Measurements from ENCODE around the gene PPP1R18. TPM values are rescaled to one million over a fixed set of nuclear protein-coding genes. Genes with fewer than 3 reads are reported as not detected.

The PPP1R18 gene
- total RNA-seq, 1 experiment from 2014 or later: 49.9 TPM

- POLR2A ChIA-PET (ENCODE audit: unreplicated experiment): interaction anchor here (0.6 to 0.7 kb wide), 2 partner anchors 52 to 53 kb away, joined by 5 to 16 read pairs; partner anchors contain the start of gene FLOT1
- Histone ChIP-seq H3K4me2 (ENCODE audit: low read length) (peak overlapping the region; percentile 90), H2AFZ (ENCODE audit: low read length) (no peak overlapping the region)
These were observed 3.5 kb upstream of the PPP1R18 start for GRCh38 chr6:30689985-30690384.

DNA sequence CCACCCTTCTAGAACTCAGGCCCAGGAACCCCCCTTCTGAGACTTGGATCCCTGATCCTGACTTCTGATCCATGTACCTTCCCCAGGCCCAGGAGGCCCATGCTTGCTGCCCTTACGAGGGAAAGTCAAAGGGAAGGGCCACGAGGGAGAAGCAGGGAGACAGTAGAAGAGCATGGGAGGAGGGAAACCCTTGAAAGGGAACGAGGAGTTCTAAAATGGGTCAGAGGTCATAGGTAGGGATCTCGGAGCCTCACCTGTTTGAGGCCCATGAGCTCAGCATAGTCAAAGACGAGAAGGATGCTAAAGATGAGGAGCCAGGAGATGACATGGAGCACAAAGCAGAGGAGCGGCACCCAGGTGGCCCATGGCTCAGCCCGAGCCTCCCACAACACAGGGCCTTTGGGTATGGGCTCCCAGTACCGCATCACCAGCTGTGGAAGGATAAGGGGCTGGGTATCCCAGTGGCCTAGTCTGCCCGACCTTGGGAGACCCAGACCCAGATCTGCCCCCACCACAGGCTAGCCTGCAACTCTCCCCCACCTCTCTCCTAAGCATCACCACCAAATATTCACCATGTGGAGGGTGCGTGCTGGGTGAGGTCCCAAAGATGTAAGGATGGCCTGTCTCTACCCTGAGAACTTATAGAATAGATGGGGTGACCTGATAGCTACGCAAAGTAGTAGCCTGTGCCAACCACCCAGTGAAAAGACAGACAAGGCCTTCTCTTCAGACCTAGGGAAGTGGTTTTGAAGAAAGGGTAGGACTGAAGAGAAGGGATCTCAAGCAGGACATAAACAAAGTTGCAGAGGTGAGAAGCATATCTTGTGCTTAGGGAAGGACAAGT, 2.8 kb upstream of the PPP1R18 start:
- H3K36me3 ChIP-seq (ENCODE audit: low read depth, low read length): no peaks in the 10 kb centered on the region
- H3F3A ChIP-seq (ENCODE audit: low read length, unreplicated experiment): no peaks in the 10 kb centered on the region
- no peaks in the 10 kb centered on the region for H3K9me3 ChIP-seq (ENCODE audit: low read length)
- ChIA-PET POLR2A (ENCODE audit: unreplicated experiment) (interaction anchor here (0.6 kb wide), 1 partner anchor 398 kb away, joined by 6 read pairs; no protein-coding TSS in a partner anchor), CTCF (no interaction called here)
- BruUV-seq (replicated peaks): no TSS peak
- no peak for DNase-seq
- H3K79me2 ChIP-seq (ENCODE audit: low read length): peaks cover 54% of the 10 kb centered on the region
- no peaks in the 10 kb centered on the region for H4K20me1 ChIP-seq (ENCODE audit: low read length)
- peaks cover 50% of the 10 kb centered on the region for H3K4me1 ChIP-seq (ENCODE audit: insufficient read depth, low read length)
- no peak for ATAC-seq
- H3K27me3 ChIP-seq (ENCODE audit: low read length): no peaks in the 10 kb centered on the region
- H3K4me2 ChIP-seq (ENCODE audit: low read length): peak overlapping the region; percentile 90
- no peak overlapping the region for H3K4me3 ChIP-seq (ENCODE audit: low read length)
- H2AFZ ChIP-seq (ENCODE audit: low read length): no peak overlapping the region
- no peaks in the 10 kb centered on the region for H3K9me2 ChIP-seq (replicated peaks; ENCODE audit: low read length)
- no peak overlapping the region for H3K27ac ChIP-seq (ENCODE audit: low read length)
- no peak for TF ChIP-seq EZH2phosphoT487 (IDR thresholded peaks at IDR 0.05; ENCODE audit: borderline replicate concordance, low read length)
- no peak for TF ChIP-seq EZH2 (IDR thresholded peaks at IDR 0.05; ENCODE audit: low read length, unreplicated experiment)
- TF ChIP-seq, protein P1, sequence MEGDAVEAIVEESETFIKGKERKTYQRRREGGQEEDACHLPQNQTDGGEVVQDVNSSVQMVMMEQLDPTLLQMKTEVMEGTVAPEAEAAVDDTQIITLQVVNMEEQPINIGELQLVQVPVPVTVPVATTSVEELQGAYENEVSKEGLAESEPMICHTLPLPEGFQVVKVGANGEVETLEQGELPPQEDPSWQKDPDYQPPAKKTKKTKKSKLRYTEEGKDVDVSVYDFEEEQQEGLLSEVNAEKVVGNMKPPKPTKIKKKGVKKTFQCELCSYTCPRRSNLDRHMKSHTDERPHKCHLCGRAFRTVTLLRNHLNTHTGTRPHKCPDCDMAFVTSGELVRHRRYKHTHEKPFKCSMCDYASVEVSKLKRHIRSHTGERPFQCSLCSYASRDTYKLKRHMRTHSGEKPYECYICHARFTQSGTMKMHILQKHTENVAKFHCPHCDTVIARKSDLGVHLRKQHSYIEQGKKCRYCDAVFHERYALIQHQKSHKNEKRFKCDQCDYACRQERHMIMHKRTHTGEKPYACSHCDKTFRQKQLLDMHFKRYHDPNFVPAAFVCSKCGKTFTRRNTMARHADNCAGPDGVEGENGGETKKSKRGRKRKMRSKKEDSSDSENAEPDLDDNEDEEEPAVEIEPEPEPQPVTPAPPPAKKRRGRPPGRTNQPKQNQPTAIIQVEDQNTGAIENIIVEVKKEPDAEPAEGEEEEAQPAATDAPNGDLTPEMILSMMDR (conservative IDR thresholded peaks at IDR 0.05; ENCODE audit: low read depth, low read length): no peak
- H3K9ac ChIP-seq (ENCODE audit: low read length): no peak overlapping the region
- intact Hi-C loops (cut with micrococcal nuclease): loop anchor here (5.0 kb wide), 1 partner anchor 133 kb away; no protein-coding TSS in a partner anchor

More at GRCh38 chr6:30689985-30690384, 3.5 kb upstream of the PPP1R18 start:
- Histone ChIP-seq H3K9me2 (replicated peaks; ENCODE audit: low read length) (no peaks in the 10 kb centered on the region), H3F3A (ENCODE audit: low read length, unreplicated experiment) (no peaks in the 10 kb centered on the region), H3K27ac (ENCODE audit: low read length) (peak overlapping the region; percentile 47), H3K9ac (ENCODE audit: low read length) (peak overlapping the region; percentile 74), H3K79me2 (ENCODE audit: low read length) (peaks cover 47% of the 10 kb centered on the region), H3K36me3 (ENCODE audit: low read depth, low read length) (no peaks in the 10 kb centered on the region), H3K4me3 (ENCODE audit: low read length) (peak overlapping the region; percentile 81), H3K27me3 (ENCODE audit: low read length) (no peaks in the 10 kb centered on the region), H4K20me1 (ENCODE audit: low read length) (no peaks in the 10 kb centered on the region), H3K9me3 (ENCODE audit: low read length) (no peaks in the 10 kb centered on the region), H3K4me1 (ENCODE audit: insufficient read depth, low read length) (peaks cover 48% of the 10 kb centered on the region)
- CTCF ChIA-PET: no interaction called here
- intact Hi-C loops (cut with micrococcal nuclease): loop anchor here (5.0 kb wide), 1 partner anchor 132 kb away; no protein-coding TSS in a partner anchor
- TF ChIP-seq EZH2phosphoT487 (IDR thresholded peaks at IDR 0.05; ENCODE audit: borderline replicate concordance, low read length): no peak
- TF ChIP-seq EZH2 (IDR thresholded peaks at IDR 0.05; ENCODE audit: low read length, unreplicated experiment): no peak
- TF ChIP-seq, protein P1 (conservative IDR thresholded peaks at IDR 0.05; ENCODE audit: low read depth, low read length): no peak
- no TSS peak for BruUV-seq (replicated peaks)
- DNase-seq (no peak), ATAC-seq (no peak)

All from PC-3 (cell line).